HepG2 (cell line): ENCODE data around the gene UTS2R. TPM values are rescaled to one million over a fixed set of nuclear protein-coding genes. Genes with fewer than 3 reads are reported as not detected.

Source experiments
- ATAC-seq: fragments of 200-7000 bp; cut with Tn5 transposase; 3 replicates; pipeline ENCODE4 v1.9.1; 2020; ENCODE audit warnings: mild to moderate bottlenecking, moderate library complexity
- BruUV-seq: library from RNA; stranded (reverse); fragments of 400-500 nt; replicated peaks from 2 replicates; lab custom pipeline; 2021; lab: Mats Ljungman, UMichigan
- CTCF ChIA-PET: fragments of 300-600 bp; formaldehyde crosslinking; extraction: SDS; loops from one replicate; lab custom pipeline; 2021; ENCODE audit warnings: low total read pairs, inconsistent platforms, low intra/inter-chr PET ratio; lab: Yijun Ruan, JAX
- POLR2A ChIA-PET: fragments of 350-600 bp; sonication (Branson Sonifier 250); formaldehyde crosslinking; loops from one replicate; lab custom pipeline; 2020; ENCODE audit warnings: antibody characterized with exemption, inconsistent platforms; lab: Yijun Ruan, JAX
- DNase-seq: peaks from one replicate; pipeline ENCODE4 v3.0.0-alpha.2; 2015; ENCODE audit warnings: low spot score
- FAIRE-seq: peaks from 3 replicates; lab custom pipeline; 2011; peaks lifted over from hg19 to GRCh38; lab: Jason Lieb, UNC
- H2AFZ ChIP-seq: one replicate; pipeline ENCODE4 v1.6.1; 2011; ENCODE audit warnings: low read length, inconsistent platforms
- H3K27ac ChIP-seq: fragments of 300-600 bp; 3 replicates; pipeline ENCODE4 v1.8.0; 2011; ENCODE audit warnings: mixed run types, mild to moderate bottlenecking, mixed read lengths, low read length, inconsistent platforms; ENCODE audit not compliant: insufficient read depth; ENCODE audit errors: extremely low read length
- H3K27me3 ChIP-seq, 2 experiments: fragments of 200-600 bp in 1 of 2; 2 replicates in 1 of 2; 3 replicates in 1 of 2; pipeline versions ENCODE4 v1.6.0 to v1.8.0; 2011; ENCODE audit warnings: low read length in 2 of 2, mild to moderate bottlenecking in 2 of 2, moderate library complexity in 2 of 2, inconsistent platforms in 1 of 2; ENCODE audit not compliant: insufficient read depth in 2 of 2, control insufficient read depth in 1 of 2
- H3K36me3 ChIP-seq, 2 experiments: fragments of 200-600 bp in 1 of 2; replicated peaks in 1 of 2; 2 replicates in 1 of 2; 3 replicates in 1 of 2; pipeline versions ENCODE4 v1.5.1 to v1.8.0; 2011; ENCODE audit warnings: low read length in 2 of 2, inconsistent platforms in 1 of 2; ENCODE audit not compliant: insufficient read depth in 2 of 2, control insufficient read depth in 1 of 2
- H3K4me1 ChIP-seq: 2 replicates; pipeline ENCODE4 v1.5.1; 2012; ENCODE audit warnings: low read length, inconsistent platforms; ENCODE audit not compliant: insufficient read depth
- H3K4me2 ChIP-seq: 2 replicates; pipeline ENCODE4 v1.6.0; 2011; ENCODE audit warnings: low read depth, low read length, inconsistent platforms
- H3K4me3 ChIP-seq, 3 experiments: fragments of 200-600 bp in 1 of 3; sonication (generic), shearing (Covaris generic) in 1 of 3; replicated peaks in 1 of 3; 2 replicates each; pipeline ENCODE4 v1.5.1; 2011 to 2016; ENCODE audit warnings: low read length in 3 of 3, inconsistent platforms in 2 of 3, low read depth in 2 of 3, mild to moderate bottlenecking in 2 of 3, control low read depth in 1 of 3, mixed read lengths in 1 of 3; ENCODE audit not compliant: insufficient read depth in 1 of 3
- H3K79me2 ChIP-seq: one replicate; pipeline ENCODE4 v1.6.1; 2011; ENCODE audit warnings: low read length, inconsistent platforms; ENCODE audit not compliant: insufficient read depth
- H3K9ac ChIP-seq: 2 replicates; pipeline ENCODE4 v1.6.0; 2011; ENCODE audit warnings: mild to moderate bottlenecking, low read depth, low read length, inconsistent platforms; ENCODE audit not compliant: insufficient read depth
- H3K9me3 ChIP-seq: 2 replicates; pipeline ENCODE4 v1.5.1; 2012; ENCODE audit warnings: mild to moderate bottlenecking, low read length
- H4K20me1 ChIP-seq: 2 replicates; pipeline ENCODE4 v1.6.0; 2011; ENCODE audit warnings: inconsistent platforms, mild to moderate bottlenecking, low read length, moderate library complexity; ENCODE audit not compliant: insufficient read depth
- BATF2 ChIP-seq: sonication (generic); formaldehyde crosslinking; IDR thresholded peaks from 2 replicates; pipeline ENCODE4 v1.8.0; 2022; ENCODE audit warnings: mild to moderate bottlenecking, missing genetic modification reagents, moderate library complexity
- NFKB2 ChIP-seq: sonication (generic); formaldehyde crosslinking; IDR thresholded peaks from 2 replicates; pipeline ENCODE4 v1.4.0; 2020; ENCODE audit warnings: missing genetic modification reagents, borderline replicate concordance
- PBX3 ChIP-seq: sonication (generic); formaldehyde crosslinking; IDR thresholded peaks from 2 replicates; pipeline ENCODE4 v1.8.1; 2023; ENCODE audit warnings: missing genetic modification reagents, inconsistent platforms, borderline replicate concordance
- SNAPC5 ChIP-seq: sonication (generic); formaldehyde crosslinking; IDR thresholded peaks from 2 replicates; pipeline ENCODE4 v1.8.1; 2023; ENCODE audit warnings: mild to moderate bottlenecking, missing genetic modification reagents, borderline replicate concordance
- STAG1 ChIP-seq: sonication (generic); formaldehyde crosslinking; IDR thresholded peaks from 2 replicates; pipeline ENCODE4 v1.4.0; 2020; ENCODE audit warnings: missing genetic modification reagents
- ZNF101 ChIP-seq: sonication (generic); formaldehyde crosslinking; IDR thresholded peaks from 2 replicates; pipeline ENCODE4 v1.4.0; 2020; ENCODE audit warnings: mild to moderate bottlenecking, low read depth, missing genetic modification reagents, borderline replicate concordance
- ZNF143 ChIP-seq: sonication (generic); formaldehyde crosslinking; IDR thresholded peaks from 2 replicates; pipeline ENCODE4 v1.4.0; 2020; ENCODE audit warnings: missing genetic modification reagents
- ZNF407 ChIP-seq: sonication (generic); formaldehyde crosslinking; IDR thresholded peaks from one replicate; pipeline ENCODE4 v1.5.1; 2020; ENCODE audit warnings: mild to moderate bottlenecking, missing genetic modification reagents; ENCODE audit errors: not compliant biosample characterization
- WGBS: methylation state at CpG from one replicate; pipeline ENCODE4 v1.1.6; 2017; ENCODE audit warnings: low lambda C conversion rate; 5-methylcytosine and 5-hydroxymethylcytosine counted together
- in situ Hi-C: cut with HindIII; loops from 2 replicates; pipeline ENCODE4 v1.10.0; 2017; ENCODE audit warnings: low pct_unique_long_range_greater_than_20kb; ENCODE audit not compliant: extremely low pct_ligation_motif_present
- intact Hi-C: fragments of 100-400 bp; cut with micrococcal nuclease; formaldehyde crosslinking; loops from one replicate; pipeline ENCODE4 v1.10.0; 2022; ENCODE audit not compliant: unreplicated experiment
- polyA plus RNA-seq, 8 experiments: library from polyadenylated mRNA; depleted of rRNA in 3 of 8; stranded (reverse) in 7 of 8; unstranded in 1 of 8; fragments of >200 nt; fragmentation: Illumina TruSeq in 4 of 8; extraction: Trizol in 4 of 8; gene quantifications; 2 replicates each; pipeline versions ENCODE4 v1.2.1 to v1.2.3, GENCODE V29; 2011 to 2016; ENCODE audit warnings: low read depth in 4 of 8, missing spikeins in 1 of 8, mixed read lengths in 1 of 8; ENCODE audit not compliant: insufficient read depth in 1 of 8
- total RNA-seq, 5 experiments: library from RNA; depleted of rRNA; stranded (reverse); fragments of >200 nt; fragmentation: Illumina TruSeq; extraction: Trizol; gene quantifications; 2 replicates each; pipeline ENCODE4 v1.2.3, GENCODE V29; 2016; ENCODE audit warnings: low read depth in 1 of 5

Gene UTS2R
- total and polyA plus RNA-seq, 2 of the 13 experiments (the other 11 are each of a cell fraction or from before 2014, with no cell fraction given), result 0.13 to 0.15 TPM

- ChIA-PET POLR2A (interaction anchor here (0.6 to 2.4 kb wide), 12 partner anchors 10 to 195 kb away, joined by 3 to 11 read pairs (median 4); no protein-coding TSS in a partner anchor), CTCF (interaction anchor here (1.7 kb wide), 1 partner anchor 205 kb away, joined by 5 read pairs; no protein-coding TSS in a partner anchor)
- Histone ChIP-seq H3K4me1 (peaks cover 94% of the 10 kb centered on the region), H2AFZ (no peak overlapping the region), H4K20me1 (no peaks in the 10 kb centered on the region), H3K9me3 (no peaks in the 10 kb centered on the region), H3K79me2 (peaks cover 14% of the 10 kb centered on the region), H3K27ac (peak overlapping the region; percentile 28), H3K9ac (peak overlapping the region; percentile 44), H3K4me2 (peak overlapping the region; percentile 58), H3K27me3 (no peaks in the 10 kb centered on the region), H3K4me3 (peak overlapping the region in 1 of 3 experiments; percentile 19; a peak in 2 of 6 replicates), H3K36me3 (no peaks in the 10 kb centered on the region)
- in situ Hi-C loops (no loop called here), intact Hi-C loops (no loop called here)
- DNase-seq (no peak), ATAC-seq (0 out of 3 replicates have a peak, but pooled peaks have one; percentile 1), FAIRE-seq (peak; percentile 69)
- no TSS peak for BruUV-seq
- WGBS, result 18% methylated on average over 10 of the region's 11 CpGs
- TF ChIP-seq PBX3 (no peak), ZNF407 (CRISPR knock-in tag) (no peak), ZNF101 (no peak), STAG1 (CRISPR knock-in tag) (peak; percentile 4; the same call in 1 of the 2 replicates), SNAPC5 (CRISPR knock-in tag) (no peak), BATF2 (CRISPR knock-in tag) (no peak), ZNF143 (CRISPR knock-in tag) (no peak), NFKB2 (CRISPR knock-in tag) (no peak)
Measured at GRCh38 chr17:82349287-82349701, 22.3 kb upstream of the UTS2R start.
